Activated CD8-positive, alpha-beta memory T cell treated with anti-CD3 and anti-CD28 coated beads, Interleukin-2, amount 50 U/mL, for 24 hours (primary cell): ENCODE measurements around the gene BCL2L11.

Experiments
- DNase-seq: peaks from one replicate; pipeline ENCODE4 v3.0.0-alpha.2; 2020; ENCODE audit errors: extremely low read depth

BCL2L11 gene

GRCh38 chr2:111191877-111192276 lies 71.2 kb downstream of the BCL2L11 start:
- no peak for DNase-seq

- DNase-seq, result no peak
Observed at GRCh38 chr2:111192776-111193368, 72.2 kb downstream of the BCL2L11 start.

GRCh38 chr2:111194835-111195621 lies 74.3 kb downstream of the BCL2L11 start:
- no peak for DNase-seq

DNA sequence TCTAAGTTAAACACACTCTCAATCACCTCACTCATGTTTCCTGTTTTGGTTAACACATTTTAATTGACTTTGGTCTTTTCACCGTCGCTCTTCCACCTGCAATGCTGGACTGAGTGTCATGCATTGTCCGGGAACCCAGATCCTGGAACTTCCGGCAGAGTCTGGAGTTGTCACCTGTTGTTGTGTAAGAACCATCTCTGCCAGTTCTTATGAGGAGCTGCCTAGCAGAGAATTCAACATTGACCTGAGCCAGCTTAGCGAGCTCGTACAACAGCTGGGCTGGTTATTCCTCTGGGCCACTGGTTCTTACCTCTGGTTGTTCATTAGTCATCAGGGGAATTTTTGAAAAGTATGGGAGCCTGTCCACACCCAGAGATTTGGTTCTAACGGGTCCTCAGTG lies 75.7 kb downstream of the BCL2L11 start:
- DNase-seq, result no peak

- DNase-seq, result no peak
Observed at GRCh38 chr2:111198701-111199100, 78.0 kb downstream of the BCL2L11 start.

- DNase-seq, result no peak
Observed at GRCh38 chr2:111199840-111200239, 79.1 kb downstream of the BCL2L11 start.

- no peak for DNase-seq
Observed at GRCh38 chr2:111200333-111200881, 79.7 kb downstream of the BCL2L11 start.

GRCh38 chr2:111201214-111201613 lies 80.5 kb downstream of the BCL2L11 start:
- DNase-seq, result no peak

DNA sequence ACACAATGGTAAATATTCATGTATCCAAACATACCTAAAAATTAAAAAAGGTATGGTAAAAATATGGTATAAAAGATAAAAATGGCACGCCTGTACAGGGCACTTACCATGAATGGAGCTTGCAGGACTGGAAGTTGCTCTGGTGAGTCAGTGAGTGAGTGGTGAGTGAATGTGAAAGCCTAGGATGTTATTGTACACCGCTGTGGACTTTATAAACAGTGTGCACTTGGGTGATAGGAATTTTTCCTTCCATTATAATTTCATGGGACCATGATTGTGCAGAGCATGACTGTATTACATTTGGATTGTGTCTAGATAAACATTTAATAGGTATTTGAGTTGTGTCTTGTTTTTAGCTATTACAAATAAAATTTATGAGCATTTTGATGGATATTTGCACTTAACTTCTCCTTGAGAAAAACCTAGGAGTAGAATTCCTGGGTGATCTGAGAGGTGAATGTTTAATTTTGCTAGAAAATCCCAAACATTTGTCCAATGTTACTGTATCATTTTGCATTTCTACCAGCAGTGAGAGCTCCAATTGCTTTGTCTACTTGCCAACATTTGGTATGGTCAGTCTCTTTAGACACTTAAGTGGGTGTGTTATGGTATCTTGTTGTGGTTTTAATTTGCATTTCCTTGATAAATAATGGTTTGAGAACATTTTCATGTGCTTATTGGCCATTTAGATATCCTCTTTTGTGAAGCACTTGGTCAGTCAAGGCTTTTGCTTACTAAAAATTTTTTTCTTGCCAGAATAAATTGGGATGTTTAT lies 81.7 kb downstream of the BCL2L11 start:
- no peak for DNase-seq

GRCh38 chr2:111204706-111205105 lies 84.0 kb downstream of the BCL2L11 start:
- no peak for DNase-seq

DNA sequence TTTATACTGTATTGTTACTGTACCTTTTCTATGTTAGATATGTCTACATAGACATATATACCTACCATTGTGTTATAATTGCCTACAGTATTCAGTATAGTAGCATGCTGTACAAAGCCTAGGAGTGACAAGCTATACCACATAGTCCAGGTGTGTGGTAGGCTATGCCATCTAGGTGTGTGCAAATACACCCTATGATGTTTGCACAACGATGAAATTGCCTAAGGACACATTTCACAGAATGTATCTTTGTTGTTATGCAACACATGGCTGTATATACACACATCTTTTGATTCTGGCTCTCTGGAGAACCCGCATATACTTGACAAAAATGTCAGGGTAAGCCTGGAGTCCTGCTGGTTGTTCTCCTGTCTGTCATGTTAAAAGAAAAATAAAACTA lies 85.1 kb downstream of the BCL2L11 start:
- no peak for DNase-seq

GRCh38 chr2:111207851-111208250 lies 87.1 kb downstream of the BCL2L11 start:
- DNase-seq, result no peak

DNA sequence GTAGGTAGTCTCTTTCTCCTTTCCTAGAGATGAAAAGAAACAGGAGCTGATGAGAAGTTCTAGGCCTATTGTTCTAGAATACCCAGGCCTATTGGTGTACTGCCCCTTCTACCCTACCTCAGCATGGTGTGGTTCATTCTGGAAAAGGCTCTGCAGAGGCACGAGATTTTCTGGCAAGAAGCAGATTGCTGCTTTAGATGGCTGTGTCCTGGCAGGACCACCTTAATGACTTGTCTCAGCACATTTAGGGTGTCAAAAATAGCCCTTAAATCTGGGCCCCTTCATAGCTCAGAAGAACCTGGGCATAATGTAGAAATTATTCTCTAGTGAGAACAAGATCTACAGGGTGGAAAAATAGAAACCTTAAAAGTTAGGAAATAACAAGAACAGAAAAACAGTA lies 87.9 kb downstream of the BCL2L11 start:
- DNase-seq, result no peak

GRCh38 chr2:111209045-111209514 lies 88.4 kb downstream of the BCL2L11 start:
- no peak for DNase-seq

GRCh38 chr2:111210036-111210435 lies 89.3 kb downstream of the BCL2L11 start:
- no peak for DNase-seq

GRCh38 chr2:111213877-111214276 lies 93.2 kb downstream of the BCL2L11 start:
- DNase-seq, result no peak

DNA sequence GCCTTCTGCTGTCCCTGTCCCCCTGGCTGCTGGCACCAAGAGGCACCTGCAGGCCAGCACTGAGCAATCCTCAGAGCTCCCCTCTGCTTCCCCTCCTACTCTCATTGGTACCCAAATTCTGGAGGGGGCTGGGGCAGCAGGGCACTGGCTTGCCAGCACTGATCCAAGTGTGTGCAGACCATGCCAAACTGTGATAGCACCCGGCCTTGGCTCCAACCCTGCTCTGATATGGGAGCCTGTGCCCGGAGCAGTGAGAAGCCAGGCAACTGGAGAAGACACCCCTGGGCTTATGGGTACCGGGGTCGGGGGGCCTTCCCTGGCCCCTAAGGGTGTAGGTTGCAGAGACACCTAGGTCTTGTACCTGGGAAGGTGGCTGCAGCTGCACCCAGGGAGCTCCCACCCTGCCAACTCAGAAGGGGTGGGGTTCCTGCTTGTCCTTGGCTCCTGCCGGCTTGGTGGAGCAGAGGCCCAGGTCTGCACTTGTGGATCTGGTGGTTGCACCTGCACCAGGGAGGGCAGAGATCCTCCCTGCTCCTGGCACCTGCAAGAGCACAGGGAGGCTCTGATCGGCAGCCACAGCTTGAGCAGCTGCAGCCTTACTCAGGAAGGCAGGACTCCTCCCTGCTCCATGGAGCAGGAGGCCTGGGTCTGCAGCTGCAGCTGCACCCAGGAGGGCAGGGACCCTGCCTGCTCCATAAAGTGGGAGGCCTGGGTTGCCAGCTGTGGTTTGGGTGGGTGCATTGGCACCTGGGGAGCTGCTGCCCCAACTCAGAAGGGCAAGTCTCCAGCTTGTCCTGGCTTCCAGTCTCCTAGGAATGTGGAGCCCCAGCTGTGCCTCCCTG lies 96.3 kb downstream of the BCL2L11 start:
- no peak for DNase-seq
